Liver (tissue), 9 donors: ENCODE data around the gene NHSL2. TPM values are rescaled to one million over a fixed set of nuclear protein-coding genes. Genes with fewer than 3 reads are reported as not detected.

Source experiments
- DNase-seq: peaks from one replicate; pipeline ENCODE4 v3.0.0-alpha.2; 2017; ENCODE audit warnings: low spot score
- H3K27ac ChIP-seq, 2 donors: one replicate each; pipeline ENCODE4 v1.7.0; 2013; ENCODE audit warnings: inconsistent platforms in 2 of 2, low read length in 2 of 2, control low read depth in 1 of 2, low read depth in 1 of 2, mild to moderate bottlenecking in 1 of 2
- H3K27me3 ChIP-seq, 4 donors: one replicate each; pipeline versions ENCODE4 v1.6.1 to v1.7.0; 2013; ENCODE audit warnings: low read length in 3 of 4, inconsistent platforms in 1 of 4, mild to moderate bottlenecking in 1 of 4, moderate library complexity in 1 of 4; ENCODE audit not compliant: control insufficient read depth in 4 of 4, insufficient read depth in 4 of 4
- H3K36me3 ChIP-seq, 4 donors: one replicate each; pipeline versions ENCODE4 v1.6.1 to v1.7.0; 2013; ENCODE audit warnings: low read length in 3 of 4, mild to moderate bottlenecking in 3 of 4, low read depth in 1 of 4, moderate library complexity in 1 of 4; ENCODE audit not compliant: control insufficient read depth in 4 of 4, insufficient read depth in 3 of 4
- H3K4me1 ChIP-seq, 4 donors: one replicate each; pipeline versions ENCODE4 v1.6.1 to v1.7.0; 2013; ENCODE audit warnings: low read length in 3 of 4, mild to moderate bottlenecking in 3 of 4, moderate library complexity in 1 of 4; ENCODE audit not compliant: control insufficient read depth in 4 of 4, insufficient read depth in 4 of 4
- H3K4me3 ChIP-seq, 3 donors: one replicate each; pipeline versions ENCODE4 v1.6.1 to v1.7.0; 2013; ENCODE audit warnings: low read length in 3 of 3, control low read depth in 1 of 3, low read depth in 1 of 3, mild to moderate bottlenecking in 1 of 3
- H3K9ac ChIP-seq, 2 donors: one replicate each; pipeline ENCODE4 v1.7.0; 2013; ENCODE audit warnings: low read length in 2 of 2, mild to moderate bottlenecking in 2 of 2, moderate library complexity in 2 of 2, control low read depth in 1 of 2, low read depth in 1 of 2
- H3K9me3 ChIP-seq, 4 donors: one replicate each; pipeline versions ENCODE4 v1.6.1 to v1.7.0; 2013; ENCODE audit warnings: low read length in 3 of 4; ENCODE audit not compliant: control insufficient read depth in 4 of 4
- EGR1 ChIP-seq, 2 donors: IDR thresholded peaks; 2 replicates each; pipeline ENCODE4 v1.6.1; 2016 to 2018; ENCODE audit warnings: antibody characterized with exemption in 2 of 2, low read depth in 2 of 2
- FOXA2 ChIP-seq: IDR thresholded peaks from 2 replicates; pipeline ENCODE4 v1.6.1; 2016; ENCODE audit warnings: antibody characterized with exemption
- HNF4A ChIP-seq, 2 donors: conservative IDR thresholded peaks; 2 replicates each; pipeline ENCODE4 v1.6.1; 2016; ENCODE audit warnings: antibody characterized with exemption in 2 of 2, mild to moderate bottlenecking in 2 of 2
- HNF4G ChIP-seq: IDR thresholded peaks from 2 replicates; pipeline ENCODE4 v1.6.1; 2016; ENCODE audit warnings: antibody characterized with exemption
- JUND ChIP-seq, 2 donors: IDR thresholded peaks; 2 replicates each; pipeline ENCODE4 v1.6.1; 2016; ENCODE audit warnings: antibody characterized with exemption in 2 of 2
- NR2F2 ChIP-seq: IDR thresholded peaks from 2 replicates; pipeline ENCODE4 v1.6.1; 2016; ENCODE audit warnings: antibody characterized with exemption
- RAD21 ChIP-seq, 2 donors: IDR thresholded peaks; 2 replicates each; pipeline ENCODE4 v1.6.1; 2016; ENCODE audit warnings: antibody characterized with exemption in 2 of 2, mild to moderate bottlenecking in 2 of 2
- RXRA ChIP-seq, 2 donors: IDR thresholded peaks; 2 replicates each; pipeline ENCODE4 v1.6.1; 2017 to 2018; ENCODE audit warnings: antibody characterized with exemption in 2 of 2, mild to moderate bottlenecking in 1 of 2
- SP1 ChIP-seq: IDR thresholded peaks from 2 replicates; pipeline ENCODE4 v1.6.1; 2018; ENCODE audit warnings: antibody characterized with exemption, mild to moderate bottlenecking
- TAF1 ChIP-seq: conservative IDR thresholded peaks from 2 replicates; pipeline ENCODE4 v1.6.1; 2016; ENCODE audit warnings: antibody characterized with exemption, mild to moderate bottlenecking
- YY1 ChIP-seq: IDR thresholded peaks from 2 replicates; pipeline ENCODE4 v1.6.1; 2016; ENCODE audit warnings: antibody characterized with exemption, mild to moderate bottlenecking
- WGBS: extraction: QIAGEN DNeasy Blood & Tissue Kit; methylation state at CpG from one replicate; pipeline ENCODE4 v1.1.7; 2013; 5-methylcytosine and 5-hydroxymethylcytosine counted together
- polyA plus RNA-seq, 2 donors: library from polyadenylated mRNA; stranded (reverse) in 1 of 2; unstranded in 1 of 2; fragments of 200-250 nt in 1 of 2; fragments of >200 nt in 1 of 2; fragmentation: Nextera tagmentation in 1 of 2; extraction: Ambion mirVana in 1 of 2; gene quantifications; one replicate each; pipeline versions ENCODE4 v1.2.1 to v1.2.3, GENCODE V29; 2013 to 2015
- total RNA-seq, 2 donors: library from RNA; depleted of rRNA; stranded (reverse); fragments of >200 nt; gene quantifications; one replicate each; pipeline ENCODE4 v1.2.3, GENCODE V29; 2014
- TF ChIP-seq, protein P1 (sequence below): IDR thresholded peaks from 2 replicates; pipeline ENCODE4 v1.6.1; 2016; ENCODE audit warnings: antibody characterized with exemption
- TF ChIP-seq, protein P2 (sequence below): fragments of 150-350 bp; IDR thresholded peaks from 2 replicates; pipeline ENCODE4 v1.5.1; 2017; ENCODE audit warnings: improper control_type of control experiment, low read depth, low read length; ENCODE audit not compliant: missing input control
- TF ChIP-seq, protein P3 (sequence below): IDR thresholded peaks from 2 replicates; pipeline ENCODE4 v1.6.1; 2016; ENCODE audit warnings: antibody characterized with exemption
- TF ChIP-seq, protein P4 (sequence below): IDR thresholded peaks from 2 replicates; pipeline ENCODE4 v1.6.1; 2016; ENCODE audit warnings: antibody characterized with exemption, mild to moderate bottlenecking
- TF ChIP-seq, protein P5 (sequence below): IDR thresholded peaks from 2 replicates; pipeline ENCODE4 v1.6.1; 2016; ENCODE audit warnings: antibody characterized with exemption
- donor health status: healthy.
- donor health status: healthy.
- donor health status: healthy.
- donor health status: healthy.
- donor health status: healthy.

The NHSL2 gene
- total and polyA plus RNA-seq, 4 donors: 0.45 to 1.3 (median 1.1) TPM

DNA sequence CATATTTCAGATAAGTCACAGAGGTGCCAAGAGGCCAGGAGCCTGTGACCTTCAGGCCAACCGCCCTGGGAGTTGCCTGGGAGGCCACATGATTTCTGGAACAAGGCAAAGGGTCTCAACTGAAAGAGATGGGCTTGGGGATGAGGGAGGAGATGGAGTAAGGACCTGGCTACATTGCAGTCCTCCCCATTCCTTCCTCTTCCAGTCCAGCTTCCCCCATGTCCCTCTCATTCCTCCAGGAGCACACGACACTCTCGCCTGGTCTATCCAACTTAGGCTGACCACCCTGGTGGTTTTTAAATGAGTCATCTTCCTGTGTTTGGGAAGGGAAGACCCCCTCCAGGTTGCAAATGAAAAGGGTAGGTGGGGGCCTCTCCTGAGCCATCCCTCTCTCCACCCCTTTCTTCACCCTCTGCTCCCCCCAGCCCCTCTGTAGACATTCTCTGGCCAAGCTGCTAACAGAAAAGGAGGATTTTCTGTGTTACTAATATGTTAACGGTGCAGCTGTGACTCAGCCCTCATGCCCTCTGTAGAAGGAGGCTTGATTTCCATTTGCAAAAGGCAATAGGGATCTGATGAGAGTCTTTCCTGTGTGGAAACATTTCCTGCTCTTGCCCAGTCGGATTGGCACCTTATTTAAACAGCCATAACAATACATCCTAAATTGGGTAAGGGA, 141.9 kb downstream of the NHSL2 start:
- Histone ChIP-seq H3K27ac (no peak overlapping the region), H3K9me3 (no peaks in the 10 kb centered on the region), H3K36me3 (no peaks in the 10 kb centered on the region), H3K27me3 (peaks cover 0 to 2% (median 0%) of the 10 kb centered on the region in 4 donors), H3K4me3 (no peak overlapping the region), H3K9ac (no peak overlapping the region), H3K4me1 (no peaks in the 10 kb centered on the region)
- WGBS: 81% methylated on average over 5 of the region's 5 CpGs
- no peak for DNase-seq
- TF ChIP-seq EGR1 (IDR thresholded peaks at IDR 0.05; ENCODE audit: low read depth in 2 of 2): no peak
- TF ChIP-seq JUND (IDR thresholded peaks at IDR 0.05): no peak
- TF ChIP-seq, protein P1, sequence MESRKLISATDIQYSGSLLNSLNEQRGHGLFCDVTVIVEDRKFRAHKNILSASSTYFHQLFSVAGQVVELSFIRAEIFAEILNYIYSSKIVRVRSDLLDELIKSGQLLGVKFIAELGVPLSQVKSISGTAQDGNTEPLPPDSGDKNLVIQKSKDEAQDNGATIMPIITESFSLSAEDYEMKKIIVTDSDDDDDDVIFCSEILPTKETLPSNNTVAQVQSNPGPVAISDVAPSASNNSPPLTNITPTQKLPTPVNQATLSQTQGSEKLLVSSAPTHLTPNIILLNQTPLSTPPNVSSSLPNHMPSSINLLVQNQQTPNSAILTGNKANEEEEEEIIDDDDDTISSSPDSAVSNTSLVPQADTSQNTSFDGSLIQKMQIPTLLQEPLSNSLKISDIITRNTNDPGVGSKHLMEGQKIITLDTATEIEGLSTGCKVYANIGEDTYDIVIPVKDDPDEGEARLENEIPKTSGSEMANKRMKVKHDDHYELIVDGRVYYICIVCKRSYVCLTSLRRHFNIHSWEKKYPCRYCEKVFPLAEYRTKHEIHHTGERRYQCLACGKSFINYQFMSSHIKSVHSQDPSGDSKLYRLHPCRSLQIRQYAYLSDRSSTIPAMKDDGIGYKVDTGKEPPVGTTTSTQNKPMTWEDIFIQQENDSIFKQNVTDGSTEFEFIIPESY: no peak
- no peak for TF ChIP-seq HNF4A (conservative IDR thresholded peaks at IDR 0.05)
- TF ChIP-seq, protein P2, sequence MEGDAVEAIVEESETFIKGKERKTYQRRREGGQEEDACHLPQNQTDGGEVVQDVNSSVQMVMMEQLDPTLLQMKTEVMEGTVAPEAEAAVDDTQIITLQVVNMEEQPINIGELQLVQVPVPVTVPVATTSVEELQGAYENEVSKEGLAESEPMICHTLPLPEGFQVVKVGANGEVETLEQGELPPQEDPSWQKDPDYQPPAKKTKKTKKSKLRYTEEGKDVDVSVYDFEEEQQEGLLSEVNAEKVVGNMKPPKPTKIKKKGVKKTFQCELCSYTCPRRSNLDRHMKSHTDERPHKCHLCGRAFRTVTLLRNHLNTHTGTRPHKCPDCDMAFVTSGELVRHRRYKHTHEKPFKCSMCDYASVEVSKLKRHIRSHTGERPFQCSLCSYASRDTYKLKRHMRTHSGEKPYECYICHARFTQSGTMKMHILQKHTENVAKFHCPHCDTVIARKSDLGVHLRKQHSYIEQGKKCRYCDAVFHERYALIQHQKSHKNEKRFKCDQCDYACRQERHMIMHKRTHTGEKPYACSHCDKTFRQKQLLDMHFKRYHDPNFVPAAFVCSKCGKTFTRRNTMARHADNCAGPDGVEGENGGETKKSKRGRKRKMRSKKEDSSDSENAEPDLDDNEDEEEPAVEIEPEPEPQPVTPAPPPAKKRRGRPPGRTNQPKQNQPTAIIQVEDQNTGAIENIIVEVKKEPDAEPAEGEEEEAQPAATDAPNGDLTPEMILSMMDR: no peak
- no peak for TF ChIP-seq YY1
- TF ChIP-seq, protein P3, sequence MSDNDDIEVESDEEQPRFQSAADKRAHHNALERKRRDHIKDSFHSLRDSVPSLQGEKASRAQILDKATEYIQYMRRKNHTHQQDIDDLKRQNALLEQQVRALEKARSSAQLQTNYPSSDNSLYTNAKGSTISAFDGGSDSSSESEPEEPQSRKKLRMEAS: no peak
- no peak for TF ChIP-seq HNF4G

DNA sequence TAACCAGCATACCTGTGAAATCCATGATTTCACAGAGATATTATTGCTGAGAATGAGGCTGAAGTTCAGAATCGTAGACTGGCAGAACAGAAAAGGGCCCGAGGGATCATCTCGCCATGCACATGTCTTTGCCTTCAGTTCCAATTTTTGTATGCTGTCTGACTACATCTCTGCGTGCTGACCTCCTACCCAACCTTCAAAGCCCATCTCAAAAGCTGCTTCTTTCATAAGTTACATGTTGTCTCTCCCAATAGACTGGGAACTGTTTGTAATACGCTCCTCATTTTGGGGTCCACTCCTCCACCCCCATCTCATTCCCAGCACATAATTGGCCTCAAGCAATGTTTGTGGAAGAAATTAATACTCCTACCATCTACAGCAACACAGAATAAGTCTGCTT, 142.9 kb downstream of the NHSL2 start:
- no peak for DNase-seq
- Histone ChIP-seq H3K4me3 (no peak overlapping the region), H3K36me3 (no peaks in the 10 kb centered on the region), H3K4me1 (no peaks in the 10 kb centered on the region), H3K9me3 (no peaks in the 10 kb centered on the region), H3K27me3 (peaks cover 0 to 2% (median 0%) of the 10 kb centered on the region in 4 donors), H3K9ac (no peak overlapping the region), H3K27ac (no peak overlapping the region)
- 93% methylated on average over 5 of the region's 5 CpGs for WGBS
- no peak for TF ChIP-seq YY1

DNA sequence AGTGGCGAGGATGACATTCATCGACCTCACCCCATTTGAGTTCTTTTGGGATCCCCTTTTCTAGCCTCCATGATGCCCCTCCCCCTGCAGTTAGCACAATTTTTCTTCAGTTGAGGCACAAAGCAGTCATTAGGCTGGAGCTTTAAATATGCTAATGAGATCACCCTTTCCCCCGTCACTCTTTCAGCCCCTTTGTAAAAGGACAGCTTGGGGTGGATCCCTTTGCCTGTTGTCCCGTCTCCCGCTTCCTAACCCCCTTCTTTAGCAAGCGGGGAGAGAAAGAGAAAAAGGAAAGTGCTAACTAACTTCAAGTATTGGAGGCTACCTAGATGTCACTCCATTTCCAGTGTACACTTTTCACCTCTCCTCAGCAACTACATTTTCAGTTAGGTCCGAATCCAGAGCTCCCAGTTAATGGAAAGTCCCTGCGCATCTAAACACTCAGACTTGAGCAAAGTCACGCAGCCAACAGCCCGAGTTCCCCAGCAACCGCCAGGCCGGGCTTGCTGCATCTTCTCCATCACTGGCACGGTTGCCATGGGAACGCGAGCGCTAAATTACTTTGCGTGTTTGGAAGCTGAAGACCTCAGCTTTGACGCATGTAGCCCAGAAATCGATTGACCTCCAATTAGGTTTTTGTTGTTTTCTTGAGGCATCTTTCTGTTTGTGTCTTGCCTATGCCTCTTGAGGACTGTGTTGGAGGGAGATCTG, 144.3 kb downstream of the NHSL2 start:
- Histone ChIP-seq H3K4me1 (no peaks in the 10 kb centered on the region), H3K4me3 (no peak overlapping the region), H3K9me3 (no peaks in the 10 kb centered on the region), H3K9ac (no peak overlapping the region), H3K27me3 (peaks cover 0 to 2% (median 0%) of the 10 kb centered on the region in 4 donors), H3K27ac (no peak overlapping the region), H3K36me3 (no peaks in the 10 kb centered on the region)
- WGBS: 80% methylated on average over 19 of the region's 19 CpGs
- DNase-seq: no peak
- TF ChIP-seq YY1: no peak
- TF ChIP-seq HNF4G: no peak
- TF ChIP-seq FOXA2: no peak
- TF ChIP-seq HNF4A (conservative IDR thresholded peaks at IDR 0.05): no peak
- no peak for TF ChIP-seq RAD21 (IDR thresholded peaks at IDR 0.05)
- TF ChIP-seq TAF1: no peak
- TF ChIP-seq, protein P4, sequence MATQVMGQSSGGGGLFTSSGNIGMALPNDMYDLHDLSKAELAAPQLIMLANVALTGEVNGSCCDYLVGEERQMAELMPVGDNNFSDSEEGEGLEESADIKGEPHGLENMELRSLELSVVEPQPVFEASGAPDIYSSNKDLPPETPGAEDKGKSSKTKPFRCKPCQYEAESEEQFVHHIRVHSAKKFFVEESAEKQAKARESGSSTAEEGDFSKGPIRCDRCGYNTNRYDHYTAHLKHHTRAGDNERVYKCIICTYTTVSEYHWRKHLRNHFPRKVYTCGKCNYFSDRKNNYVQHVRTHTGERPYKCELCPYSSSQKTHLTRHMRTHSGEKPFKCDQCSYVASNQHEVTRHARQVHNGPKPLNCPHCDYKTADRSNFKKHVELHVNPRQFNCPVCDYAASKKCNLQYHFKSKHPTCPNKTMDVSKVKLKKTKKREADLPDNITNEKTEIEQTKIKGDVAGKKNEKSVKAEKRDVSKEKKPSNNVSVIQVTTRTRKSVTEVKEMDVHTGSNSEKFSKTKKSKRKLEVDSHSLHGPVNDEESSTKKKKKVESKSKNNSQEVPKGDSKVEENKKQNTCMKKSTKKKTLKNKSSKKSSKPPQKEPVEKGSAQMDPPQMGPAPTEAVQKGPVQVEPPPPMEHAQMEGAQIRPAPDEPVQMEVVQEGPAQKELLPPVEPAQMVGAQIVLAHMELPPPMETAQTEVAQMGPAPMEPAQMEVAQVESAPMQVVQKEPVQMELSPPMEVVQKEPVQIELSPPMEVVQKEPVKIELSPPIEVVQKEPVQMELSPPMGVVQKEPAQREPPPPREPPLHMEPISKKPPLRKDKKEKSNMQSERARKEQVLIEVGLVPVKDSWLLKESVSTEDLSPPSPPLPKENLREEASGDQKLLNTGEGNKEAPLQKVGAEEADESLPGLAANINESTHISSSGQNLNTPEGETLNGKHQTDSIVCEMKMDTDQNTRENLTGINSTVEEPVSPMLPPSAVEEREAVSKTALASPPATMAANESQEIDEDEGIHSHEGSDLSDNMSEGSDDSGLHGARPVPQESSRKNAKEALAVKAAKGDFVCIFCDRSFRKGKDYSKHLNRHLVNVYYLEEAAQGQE: no peak
- no peak for TF ChIP-seq RXRA (IDR thresholded peaks at IDR 0.05)
- TF ChIP-seq, protein P1: no peak
- TF ChIP-seq, protein P5, sequence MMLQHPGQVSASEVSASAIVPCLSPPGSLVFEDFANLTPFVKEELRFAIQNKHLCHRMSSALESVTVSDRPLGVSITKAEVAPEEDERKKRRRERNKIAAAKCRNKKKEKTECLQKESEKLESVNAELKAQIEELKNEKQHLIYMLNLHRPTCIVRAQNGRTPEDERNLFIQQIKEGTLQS: no peak
- no peak for TF ChIP-seq SP1
- TF ChIP-seq NR2F2: no peak
